Measurements from ENCODE around the gene PRR7. TPM values are rescaled to one million over a fixed set of nuclear protein-coding genes. Genes with fewer than 3 reads are reported as not detected.

The PRR7 gene
- total RNA-seq, 2 experiments from 2014 or later = 7.4 to 8.2 TPM

GRCh38 chr5:177470759-177471536 is 24.3 kb downstream of the PRR7 start:
- CTCF ChIA-PET = interaction anchor here (0.7 to 2.3 kb wide), 2 partner anchors 14 to 80 kb away, joined by 4 to 9 read pairs; no protein-coding TSS in a partner anchor

DNA sequence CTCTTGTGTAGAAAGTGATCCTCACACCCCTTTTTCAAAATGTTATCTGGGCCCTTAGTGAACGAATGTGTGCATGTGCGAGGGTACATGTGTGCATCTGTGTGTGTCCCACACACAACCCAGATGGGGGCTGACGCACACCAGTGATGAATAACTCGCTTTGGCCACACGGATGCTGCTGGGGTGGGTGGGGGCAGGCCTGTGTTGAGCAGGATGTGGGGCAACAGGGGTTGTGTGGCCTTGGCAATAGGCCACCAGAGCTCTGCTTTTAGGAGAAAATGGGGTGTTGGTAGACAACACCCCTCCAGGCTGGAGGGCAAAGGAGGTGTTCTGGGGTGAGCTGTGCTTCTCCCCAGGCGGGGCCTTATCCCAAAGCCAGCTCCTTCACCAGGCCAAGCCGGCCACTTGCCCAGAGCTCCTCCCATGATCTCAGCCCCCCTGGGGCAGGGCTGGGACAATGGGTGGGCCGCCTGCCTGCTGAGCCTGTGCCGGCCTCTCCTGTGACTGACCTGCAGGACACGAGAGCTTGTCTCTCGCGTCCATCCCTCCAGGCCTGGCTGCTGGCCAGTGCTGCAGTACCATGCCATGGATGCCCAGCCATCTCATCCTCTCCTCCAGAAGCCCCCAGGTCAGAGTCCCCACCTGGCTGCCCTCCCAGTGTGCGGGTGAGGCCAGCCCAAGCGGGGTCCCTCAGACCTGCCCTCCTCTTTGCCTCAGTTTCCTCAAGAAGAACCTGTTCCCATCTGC is 25.2 kb downstream of the PRR7 start:
- H3K27me3 Mint-ChIP-seq (ENCODE audit: low read depth) = peaks cover 2% of the 10 kb centered on the region
- H3K9me3 Mint-ChIP-seq = no peaks in the 10 kb centered on the region
- intact Hi-C loops (cut with micrococcal nuclease) = no loop called here
- H3K27ac Mint-ChIP-seq = no peak overlapping the region
- H3K4me1 Mint-ChIP-seq (ENCODE audit: low read depth) = peaks cover 39% of the 10 kb centered on the region
- CTCF ChIA-PET = interaction anchor here (0.7 to 2.3 kb wide), 4 partner anchors 14 to 81 kb away, joined by 3 to 9 read pairs (median 4); no protein-coding TSS in a partner anchor
- peak overlapping the region; percentile 28 for H3K4me3 Mint-ChIP-seq
- H3K36me3 Mint-ChIP-seq (ENCODE audit: low read depth) = no peaks in the 10 kb centered on the region
- DNase-seq = no peak

More at GRCh38 chr5:177470759-177471536, 24.3 kb downstream of the PRR7 start:
- intact Hi-C loops (cut with micrococcal nuclease) = no loop called here
- no peak for DNase-seq
- Mint-ChIP-seq H3K27ac (no peak overlapping the region), H3K4me3 (no peak overlapping the region), H3K36me3 (ENCODE audit: low read depth) (peaks cover 1% of the 10 kb centered on the region), H3K9me3 (no peaks in the 10 kb centered on the region), H3K4me1 (ENCODE audit: low read depth) (peaks cover 31% of the 10 kb centered on the region), H3K27me3 (ENCODE audit: low read depth) (peaks cover 2% of the 10 kb centered on the region)

- Mint-ChIP-seq H3K27me3 (ENCODE audit: low read depth) (peaks cover 2% of the 10 kb centered on the region), H3K36me3 (ENCODE audit: low read depth) (no peaks in the 10 kb centered on the region), H3K4me1 (ENCODE audit: low read depth) (peaks cover 41% of the 10 kb centered on the region), H3K27ac (no peak overlapping the region), H3K4me3 (peak overlapping the region; percentile 64), H3K9me3 (no peaks in the 10 kb centered on the region)
- peak; percentile 62 for DNase-seq
- CTCF ChIA-PET = interaction anchor here (1.2 to 2.3 kb wide), 2 partner anchors 15 to 20 kb away, joined by 3 to 9 read pairs; no protein-coding TSS in a partner anchor
- intact Hi-C loops (cut with micrococcal nuclease) = loop anchor here (1.0 kb wide), 1 partner anchor 25 kb away; the partner anchor contains the start of gene PDLIM7
Measured at GRCh38 chr5:177472460-177473442, 26.1 kb downstream of the PRR7 start.

- Mint-ChIP-seq H3K9me3 (no peaks in the 10 kb centered on the region), H3K4me3 (peak within 1 kb of the TSS; percentile 72), H3K27ac (no peak within 1 kb of the TSS), H3K4me1 (ENCODE audit: low read depth) (peaks cover 49% of the 10 kb centered on the region), H3K27me3 (ENCODE audit: low read depth) (peaks cover 2% of the 10 kb centered on the region), H3K36me3 (ENCODE audit: low read depth) (no peaks in the 10 kb centered on the region)
- intact Hi-C loops (cut with micrococcal nuclease) = loop anchor here (1.0 kb wide), 1 partner anchor 24 kb away; the partner anchor contains the start of gene PDLIM7
- CTCF ChIA-PET = interaction anchor here (2.3 kb wide), 1 partner anchor 16 kb away, joined by 9 read pairs; no protein-coding TSS in a partner anchor
- DNase-seq = no peak
Measured at GRCh38 chr5:177473443-177474001, 26.9 kb downstream of the PRR7 start, which contains the start of gene DBN1. DBN1 (minus strand) TSS chr5:177473634; CDS start chr5:177473521, 113 bp downstream.

DNA sequence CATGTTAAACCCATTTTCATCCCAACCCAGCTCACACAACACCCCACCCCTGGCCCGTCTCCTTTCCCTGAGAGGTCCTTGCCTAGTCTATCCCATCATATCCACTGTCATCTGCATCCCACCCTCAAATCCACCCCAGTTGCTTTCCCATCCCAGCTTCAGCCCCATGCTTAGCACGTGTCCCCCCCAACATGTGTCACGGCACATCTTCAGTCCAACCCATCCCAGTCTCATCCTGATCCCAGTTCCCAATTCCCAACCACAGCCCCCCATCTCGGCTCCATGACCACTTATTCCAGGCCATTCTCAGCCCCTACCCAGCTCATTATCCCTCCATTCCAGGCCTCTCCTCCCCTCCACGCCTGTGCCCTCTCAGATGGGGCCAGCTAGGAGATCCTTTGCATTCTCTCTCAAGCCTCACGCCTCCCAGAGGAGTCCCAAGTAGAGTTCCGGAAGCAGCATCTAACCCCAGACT is 27.4 kb downstream of the PRR7 start:
- Mint-ChIP-seq H3K27ac (no peak overlapping the region), H3K4me1 (ENCODE audit: low read depth) (peaks cover 54% of the 10 kb centered on the region), H3K9me3 (no peaks in the 10 kb centered on the region), H3K36me3 (ENCODE audit: low read depth) (peaks cover 3% of the 10 kb centered on the region), H3K27me3 (ENCODE audit: low read depth) (peaks cover 2% of the 10 kb centered on the region), H3K4me3 (peak overlapping the region; percentile 72)
- CTCF ChIA-PET = interaction anchor here (0.5 kb wide), 1 partner anchor 27 kb away, joined by 3 read pairs; no protein-coding TSS in a partner anchor
- intact Hi-C loops (cut with micrococcal nuclease) = no loop called here
- DNase-seq = no peak

- intact Hi-C loops (cut with micrococcal nuclease) = no loop called here
- Mint-ChIP-seq H3K27ac (no peak overlapping the region), H3K9me3 (no peaks in the 10 kb centered on the region), H3K4me3 (no peak overlapping the region), H3K27me3 (ENCODE audit: low read depth) (peaks cover 2% of the 10 kb centered on the region), H3K4me1 (ENCODE audit: low read depth) (peaks cover 63% of the 10 kb centered on the region), H3K36me3 (ENCODE audit: low read depth) (peaks cover 5% of the 10 kb centered on the region)
- CTCF ChIA-PET = interaction anchor here (1.7 to 2.9 kb wide), 3 partner anchors 18 to 165 kb away, joined by 4 to 10 read pairs (median 6); no protein-coding TSS in a partner anchor
- no peak for DNase-seq
Measured at GRCh38 chr5:177474846-177475562, 28.4 kb downstream of the PRR7 start.

DNA sequence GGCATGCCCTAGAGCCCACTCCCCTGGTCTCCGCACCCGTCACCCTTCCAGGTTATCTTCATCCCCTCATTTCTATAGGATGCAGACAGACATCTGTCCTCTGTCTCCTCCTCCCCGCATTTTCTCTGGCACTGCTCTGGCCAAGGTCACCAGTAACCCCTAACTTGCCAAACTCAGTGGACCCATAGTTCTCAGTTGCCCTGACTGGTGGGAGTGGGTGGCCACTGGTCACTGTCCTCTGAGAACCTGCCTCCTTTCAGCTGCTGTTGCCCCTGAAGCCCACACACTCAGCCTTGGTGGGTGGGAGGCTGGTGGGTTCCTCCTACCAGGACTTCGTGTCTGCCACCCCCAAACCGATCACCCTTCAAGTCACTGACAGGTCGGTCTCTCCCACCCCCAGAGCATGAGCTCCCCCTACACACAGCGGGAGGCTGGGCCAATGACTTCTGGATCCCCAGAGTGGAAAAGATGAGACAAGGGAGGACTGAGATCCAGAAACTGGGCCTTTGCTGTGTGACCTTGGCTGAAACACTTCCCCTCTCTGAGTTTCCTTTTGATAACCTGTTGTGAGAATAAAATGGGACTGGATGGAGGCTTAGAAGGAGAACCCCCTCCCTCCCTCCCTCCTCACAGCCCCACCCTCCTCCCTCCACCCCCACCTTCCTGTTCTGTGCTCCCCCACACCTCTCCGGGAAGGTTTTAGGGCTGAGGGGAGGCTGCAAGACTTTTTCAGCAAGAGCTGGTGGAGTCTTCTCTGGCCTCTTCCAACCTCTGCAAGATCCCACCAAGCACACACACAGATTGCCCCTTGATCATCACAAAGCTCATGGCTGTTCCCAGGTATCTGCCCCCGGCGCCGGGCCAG is 29.2 kb downstream of the PRR7 start:
- Mint-ChIP-seq H3K4me3 (no peak overlapping the region), H3K4me1 (ENCODE audit: low read depth) (peaks cover 60% of the 10 kb centered on the region), H3K27ac (peak overlapping the region; percentile 60), H3K27me3 (ENCODE audit: low read depth) (peaks cover 2% of the 10 kb centered on the region), H3K9me3 (no peaks in the 10 kb centered on the region), H3K36me3 (ENCODE audit: low read depth) (peaks cover 5% of the 10 kb centered on the region)
- DNase-seq = no peak
- CTCF ChIA-PET = interaction anchor here (1.1 to 2.9 kb wide), 5 partner anchors 19 to 165 kb away, joined by 4 to 10 read pairs (median 6); no protein-coding TSS in a partner anchor
- intact Hi-C loops (cut with micrococcal nuclease) = no loop called here

DNA sequence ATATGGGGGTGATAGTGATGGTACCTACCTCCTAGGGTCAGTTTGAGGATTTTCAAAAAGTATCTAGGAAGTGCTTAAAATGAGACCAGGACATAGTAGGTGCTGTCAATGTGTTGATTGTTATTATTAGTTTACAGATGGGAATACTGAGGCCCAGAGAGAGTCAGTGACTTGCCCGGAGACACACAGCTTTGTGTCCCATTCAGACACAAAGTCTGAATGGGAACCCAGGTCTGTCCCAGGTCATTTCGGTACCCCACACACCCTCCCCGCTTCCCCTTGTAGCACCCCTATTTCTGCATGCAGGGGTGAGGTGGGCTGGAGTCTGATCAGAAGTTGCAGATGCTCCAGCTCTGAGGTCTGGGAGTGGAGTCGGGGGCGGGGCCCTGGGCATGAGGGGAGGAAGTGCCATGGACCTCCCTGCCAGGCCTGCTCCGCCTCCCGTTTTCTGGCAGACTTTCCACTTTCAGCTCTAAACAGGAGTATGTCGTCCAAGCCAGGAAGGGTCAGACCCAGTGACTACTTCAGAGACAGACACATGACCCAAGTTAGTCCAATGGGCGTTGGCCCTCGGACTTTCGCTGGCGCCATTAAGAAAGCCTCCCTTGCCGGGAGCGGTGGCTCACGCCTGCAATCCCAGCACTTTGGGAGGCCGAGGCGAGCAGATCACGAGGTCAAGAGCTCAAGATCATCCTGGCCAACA is 30.1 kb downstream of the PRR7 start:
- CTCF ChIA-PET = interaction anchor here (1.1 to 2.9 kb wide), 7 partner anchors 19 to 166 kb away, joined by 4 to 10 read pairs (median 6); no protein-coding TSS in a partner anchor
- DNase-seq = no peak
- Mint-ChIP-seq H3K27me3 (ENCODE audit: low read depth) (peaks cover 2% of the 10 kb centered on the region), H3K4me1 (ENCODE audit: low read depth) (peaks cover 57% of the 10 kb centered on the region), H3K9me3 (no peaks in the 10 kb centered on the region), H3K27ac (peak overlapping the region; percentile 60), H3K4me3 (no peak overlapping the region), H3K36me3 (ENCODE audit: low read depth) (peaks cover 5% of the 10 kb centered on the region)
- intact Hi-C loops (cut with micrococcal nuclease) = no loop called here

DNA sequence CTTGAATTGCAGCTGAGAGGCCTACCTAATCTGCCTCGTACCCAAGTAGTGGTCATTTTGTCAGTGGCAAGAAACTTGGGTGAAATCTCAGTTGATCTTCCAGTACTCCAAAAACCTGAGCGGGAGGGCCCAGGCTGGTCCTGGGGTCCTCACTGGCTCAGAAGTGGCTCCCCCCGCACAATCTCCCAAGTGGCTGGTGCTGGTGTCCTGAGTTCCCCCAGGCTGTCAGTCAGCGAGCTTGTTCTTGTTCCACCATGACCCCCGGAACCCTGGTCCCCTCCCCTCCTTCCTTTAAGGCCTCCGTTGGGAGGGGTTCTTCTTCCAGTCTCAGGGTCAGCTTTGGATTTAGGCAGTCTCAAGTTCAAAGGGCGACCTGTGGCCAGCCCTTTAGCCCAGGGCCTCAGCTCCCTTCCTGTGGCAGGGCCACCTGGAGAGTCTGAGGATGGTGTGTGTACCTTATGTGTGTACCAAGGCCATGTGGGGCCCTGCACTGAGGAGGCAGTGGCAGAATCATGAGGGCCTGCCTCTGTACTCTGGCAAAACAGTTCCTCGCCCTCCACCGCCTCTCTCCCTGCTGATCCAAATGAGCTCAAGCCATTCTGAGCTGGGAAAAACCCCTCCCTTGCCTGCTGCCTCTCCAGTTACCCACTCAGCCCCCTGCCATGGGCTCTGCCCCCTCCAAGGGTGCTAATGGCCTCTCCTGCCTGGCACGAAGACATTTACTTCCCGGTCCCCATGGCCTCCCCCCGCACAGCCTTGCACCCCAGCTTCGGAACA is 31.3 kb downstream of the PRR7 start:
- Mint-ChIP-seq H3K9me3 (no peaks in the 10 kb centered on the region), H3K27me3 (ENCODE audit: low read depth) (peaks cover 2% of the 10 kb centered on the region), H3K27ac (peak overlapping the region; percentile 94), H3K4me1 (ENCODE audit: low read depth) (peaks cover 53% of the 10 kb centered on the region), H3K36me3 (ENCODE audit: low read depth) (peaks cover 5% of the 10 kb centered on the region), H3K4me3 (no peak overlapping the region)
- no peak for DNase-seq
- CTCF ChIA-PET = interaction anchor here (0.6 to 2.9 kb wide), 10 partner anchors 10 to 168 kb away, joined by 3 to 10 read pairs (median 5); no protein-coding TSS in a partner anchor
- intact Hi-C loops (cut with micrococcal nuclease) = loop anchor here (2.0 kb wide), 1 partner anchor 21 kb away; no protein-coding TSS in a partner anchor

Data from activated naive CD4-positive, alpha-beta T cell treated with anti-CD3 and anti-CD28 coated beads for 36 hours (primary cell).